HEK293 (cell line): ENCODE measurements around the gene SSBP2.
A peak's percentile ranks its signal among the peaks of the same experiment; 100 is the strongest.

Experiments used
- CTCF ChIA-PET: fragments of 350-600 bp; formaldehyde crosslinking; extraction: SDS; loops from one replicate; lab custom pipeline; 2021; ENCODE audit warnings: antibody characterized with exemption; lab: Yijun Ruan, JAX
- POLR2A ChIA-PET: fragments of 300-600 bp; formaldehyde crosslinking; extraction: SDS; loops from one replicate; lab custom pipeline; 2020; ENCODE audit warnings: antibody characterized with exemption, inconsistent platforms; lab: Yijun Ruan, JAX
- H3K27ac ChIP-seq: fragments of 200-500 bp; sonication (Bioruptor generic); 2 replicates; pipeline ENCODE4 v1.5.1; 2014; ENCODE audit warnings: low read depth, low read length, control low read depth, inconsistent platforms; ENCODE audit errors: extremely low read depth
- H3K36me3 ChIP-seq, 2 experiments: fragments of 200-500 bp in 1 of 2; sonication (Bioruptor generic) in 1 of 2; 1 replicate in 1 of 2; 2 replicates in 1 of 2; pipeline ENCODE4 v1.5.1; 2014 to 2017; ENCODE audit warnings: inconsistent platforms in 2 of 2, low read length in 2 of 2; ENCODE audit not compliant: control insufficient read depth in 2 of 2, insufficient read depth in 1 of 2
- H3K4me1 ChIP-seq: fragments of 200-500 bp; sonication (Bioruptor generic); 2 replicates; pipeline ENCODE4 v1.5.1; 2014; ENCODE audit warnings: mild to moderate bottlenecking, low read length, inconsistent platforms; ENCODE audit not compliant: control insufficient read depth, insufficient read depth
- H3K4me3 ChIP-seq: 2 replicates; pipeline ENCODE4 v1.5.1; 2011; ENCODE audit warnings: low read depth, mild to moderate bottlenecking, control low read depth, low read length, moderate library complexity
- H3K9me3 ChIP-seq: fragments of 200-500 bp; sonication (Bioruptor generic); 2 replicates; pipeline ENCODE4 v1.5.1; 2014; ENCODE audit warnings: low read depth, low read length, inconsistent platforms; ENCODE audit not compliant: control insufficient read depth, insufficient read depth
- ATF2 ChIP-seq: fragments of 450-650 bp; formaldehyde crosslinking; IDR thresholded peaks from 2 replicates; pipeline ENCODE4 v1.5.1; 2016; ENCODE audit warnings: missing biosample characterization, missing genetic modification characterization, low read depth
- BCL11A ChIP-seq: fragments of 450-650 bp; formaldehyde crosslinking; IDR thresholded peaks from 2 replicates; pipeline ENCODE4 v1.5.1; 2016; ENCODE audit warnings: low read depth, missing biosample characterization, missing genetic modification characterization
- FEZF1 ChIP-seq: fragments of 450-650 bp; formaldehyde crosslinking; IDR thresholded peaks from 2 replicates; pipeline ENCODE4 v1.5.1; 2016; ENCODE audit warnings: missing biosample characterization, missing genetic modification characterization
- GLI2 ChIP-seq: fragments of 450-650 bp; formaldehyde crosslinking; IDR thresholded peaks from 2 replicates; pipeline ENCODE4; 2017; ENCODE audit warnings: missing biosample characterization, missing genetic modification characterization, low read depth, borderline replicate concordance
- MZF1 ChIP-seq: fragments of 450-650 bp; formaldehyde crosslinking; IDR thresholded peaks from 2 replicates; pipeline ENCODE4 v1.5.1; 2017; ENCODE audit warnings: missing biosample characterization, missing genetic modification characterization, borderline replicate concordance
- PBX3 ChIP-seq: sonication (generic); formaldehyde crosslinking; IDR thresholded peaks from 2 replicates; pipeline ENCODE4 v1.8.1; 2022; ENCODE audit warnings: mild to moderate bottlenecking, moderate library complexity, missing genetic modification reagents
- WT1 ChIP-seq: fragments of 450-650 bp; formaldehyde crosslinking; IDR thresholded peaks from 2 replicates; pipeline ENCODE4 v1.5.1; 2016; ENCODE audit warnings: missing biosample characterization, missing genetic modification characterization
- YY2 ChIP-seq: fragments of 450-650 bp; formaldehyde crosslinking; IDR thresholded peaks from 2 replicates; pipeline ENCODE4 v1.5.1; 2016; ENCODE audit warnings: missing biosample characterization, missing genetic modification characterization
- ZBTB21 ChIP-seq: fragments of 450-650 bp; formaldehyde crosslinking; IDR thresholded peaks from 2 replicates; pipeline ENCODE4 v1.5.1; 2017; ENCODE audit warnings: missing biosample characterization, missing genetic modification characterization
- ZFP69B ChIP-seq: fragments of 450-650 bp; formaldehyde crosslinking; IDR thresholded peaks from 2 replicates; pipeline ENCODE4 v1.5.1; 2016; ENCODE audit warnings: missing biosample characterization, missing genetic modification characterization
- ZNF133 ChIP-seq: fragments of 450-650 bp; formaldehyde crosslinking; IDR thresholded peaks from 2 replicates; pipeline ENCODE4 v1.5.1; 2016; ENCODE audit warnings: missing biosample characterization, missing genetic modification characterization
- ZNF138 ChIP-seq: fragments of 450-650 bp; formaldehyde crosslinking; IDR thresholded peaks from 2 replicates; pipeline ENCODE4 v1.5.1; 2016; ENCODE audit warnings: missing biosample characterization, missing genetic modification characterization, borderline replicate concordance
- ZNF169 ChIP-seq: fragments of 450-650 bp; formaldehyde crosslinking; IDR thresholded peaks from 2 replicates; pipeline ENCODE4 v1.5.1; 2016; ENCODE audit warnings: missing biosample characterization, missing genetic modification characterization
- ZNF174 ChIP-seq: fragments of 450-650 bp; formaldehyde crosslinking; IDR thresholded peaks from 2 replicates; pipeline ENCODE4 v1.5.0; 2017; ENCODE audit warnings: missing biosample characterization, mild to moderate bottlenecking, missing genetic modification characterization
- ZNF2 ChIP-seq: fragments of 450-650 bp; formaldehyde crosslinking; IDR thresholded peaks from 2 replicates; pipeline ENCODE4 v1.5.1; 2016; ENCODE audit warnings: missing biosample characterization, missing genetic modification characterization
- ZNF324 ChIP-seq: fragments of 450-650 bp; formaldehyde crosslinking; IDR thresholded peaks from 2 replicates; pipeline ENCODE4 v1.5.1; 2016; ENCODE audit warnings: missing biosample characterization, missing genetic modification characterization
- ZNF530 ChIP-seq: fragments of 450-650 bp; formaldehyde crosslinking; IDR thresholded peaks from 2 replicates; pipeline ENCODE4 v1.5.1; 2016; ENCODE audit warnings: low read depth, missing biosample characterization, missing genetic modification characterization
- ZNF600 ChIP-seq: fragments of 450-650 bp; formaldehyde crosslinking; IDR thresholded peaks from 2 replicates; pipeline ENCODE4 v1.5.1; 2016; ENCODE audit warnings: missing biosample characterization, missing genetic modification characterization
- ZNF626 ChIP-seq: fragments of 450-650 bp; sonication (Bioruptor Pico); formaldehyde crosslinking; IDR thresholded peaks from 2 replicates; pipeline ENCODE4 v1.5.1; 2018; ENCODE audit warnings: missing biosample characterization, missing genetic modification characterization, inconsistent platforms
- ZNF629 ChIP-seq: fragments of 450-650 bp; formaldehyde crosslinking; IDR thresholded peaks from 2 replicates; pipeline ENCODE4 v1.5.1; 2017; ENCODE audit warnings: missing biosample characterization, missing genetic modification characterization
- ZNF660 ChIP-seq: fragments of 450-650 bp; IDR thresholded peaks from 2 replicates; pipeline ENCODE4 v1.5.1; 2018; ENCODE audit warnings: missing biosample characterization, mild to moderate bottlenecking, missing genetic modification characterization
- ZNF792 ChIP-seq: fragments of 450-650 bp; formaldehyde crosslinking; IDR thresholded peaks from 2 replicates; pipeline ENCODE4 v1.5.1; 2016; ENCODE audit warnings: missing biosample characterization, missing genetic modification characterization
- ZSCAN30 ChIP-seq: fragments of 450-650 bp; IDR thresholded peaks from 2 replicates; pipeline ENCODE4 v1.5.1; 2018; ENCODE audit warnings: missing biosample characterization, mild to moderate bottlenecking, missing genetic modification characterization, moderate library complexity
- TF ChIP-seq, protein P1 (sequence below): fragments of 450-650 bp; formaldehyde crosslinking; IDR thresholded peaks from 2 replicates; pipeline ENCODE4 v1.5.1; 2017; ENCODE audit warnings: missing biosample characterization, missing genetic modification characterization
- TF ChIP-seq, protein P2 (sequence below): fragments of 450-650 bp; formaldehyde crosslinking; IDR thresholded peaks from 2 replicates; pipeline ENCODE4 v1.5.1; 2017; ENCODE audit warnings: missing biosample characterization, missing genetic modification characterization
- TF ChIP-seq, protein P3 (sequence below): fragments of 450-650 bp; formaldehyde crosslinking; IDR thresholded peaks from 2 replicates; pipeline ENCODE4 v1.5.1; 2016; ENCODE audit warnings: missing biosample characterization, missing genetic modification characterization

SSBP2 gene

GRCh38 chr5:81422671-81423070, 328.2 kb downstream of the SSBP2 start (continued):
- TF ChIP-seq ZNF174 (tag by site-specific recombination) (0 out of 2 replicates have a peak, but pooled peaks have one; percentile 59), BCL11A (tag by site-specific recombination) (peak; percentile 94), MZF1 (tag by site-specific recombination) (no peak), ZBTB21 (peak; percentile 87), ZNF626 (tag by site-specific recombination) (no peak), ZNF600 (tag by site-specific recombination) (peak; percentile 85), GLI2 (tag by site-specific recombination) (peak; percentile 71; the same call in 1 of the 2 replicates), ZNF324 (tag by site-specific recombination) (peak; percentile 85), ZSCAN30 (peak; percentile 51; the same call in 1 of the 2 replicates), PBX3 (CRISPR knock-in tag) (no peak), ATF2 (tag by site-specific recombination) (peak; percentile 88), WT1 (peak; percentile 58), ZNF530 (tag by site-specific recombination) (no peak), FEZF1 (tag by site-specific recombination) (peak; percentile 86), ZNF2 (tag by site-specific recombination) (peak; percentile 21; the same call in 1 of the 2 replicates)
- TF ChIP-seq, protein P1, sequence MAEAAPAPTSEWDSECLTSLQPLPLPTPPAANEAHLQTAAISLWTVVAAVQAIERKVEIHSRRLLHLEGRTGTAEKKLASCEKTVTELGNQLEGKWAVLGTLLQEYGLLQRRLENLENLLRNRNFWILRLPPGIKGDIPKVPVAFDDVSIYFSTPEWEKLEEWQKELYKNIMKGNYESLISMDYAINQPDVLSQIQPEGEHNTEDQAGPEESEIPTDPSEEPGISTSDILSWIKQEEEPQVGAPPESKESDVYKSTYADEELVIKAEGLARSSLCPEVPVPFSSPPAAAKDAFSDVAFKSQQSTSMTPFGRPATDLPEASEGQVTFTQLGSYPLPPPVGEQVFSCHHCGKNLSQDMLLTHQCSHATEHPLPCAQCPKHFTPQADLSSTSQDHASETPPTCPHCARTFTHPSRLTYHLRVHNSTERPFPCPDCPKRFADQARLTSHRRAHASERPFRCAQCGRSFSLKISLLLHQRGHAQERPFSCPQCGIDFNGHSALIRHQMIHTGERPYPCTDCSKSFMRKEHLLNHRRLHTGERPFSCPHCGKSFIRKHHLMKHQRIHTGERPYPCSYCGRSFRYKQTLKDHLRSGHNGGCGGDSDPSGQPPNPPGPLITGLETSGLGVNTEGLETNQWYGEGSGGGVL: peak; percentile 69
- TF ChIP-seq, protein P2, sequence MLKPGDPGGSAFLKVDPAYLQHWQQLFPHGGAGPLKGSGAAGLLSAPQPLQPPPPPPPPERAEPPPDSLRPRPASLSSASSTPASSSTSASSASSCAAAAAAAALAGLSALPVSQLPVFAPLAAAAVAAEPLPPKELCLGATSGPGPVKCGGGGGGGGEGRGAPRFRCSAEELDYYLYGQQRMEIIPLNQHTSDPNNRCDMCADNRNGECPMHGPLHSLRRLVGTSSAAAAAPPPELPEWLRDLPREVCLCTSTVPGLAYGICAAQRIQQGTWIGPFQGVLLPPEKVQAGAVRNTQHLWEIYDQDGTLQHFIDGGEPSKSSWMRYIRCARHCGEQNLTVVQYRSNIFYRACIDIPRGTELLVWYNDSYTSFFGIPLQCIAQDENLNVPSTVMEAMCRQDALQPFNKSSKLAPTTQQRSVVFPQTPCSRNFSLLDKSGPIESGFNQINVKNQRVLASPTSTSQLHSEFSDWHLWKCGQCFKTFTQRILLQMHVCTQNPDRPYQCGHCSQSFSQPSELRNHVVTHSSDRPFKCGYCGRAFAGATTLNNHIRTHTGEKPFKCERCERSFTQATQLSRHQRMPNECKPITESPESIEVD (tag by site-specific recombination): peak; percentile 82

GRCh38 chr5:81420039-81420667, 330.7 kb downstream of the SSBP2 start:
- H3K4me3 ChIP-seq: no peak overlapping the region
- ChIA-PET CTCF (interaction anchor here (1.4 kb wide), 1 partner anchor 745 kb away, joined by 3 read pairs; no protein-coding TSS in a partner anchor), POLR2A (interaction anchor here (1.5 kb wide), 1 partner anchor 331 kb away, joined by 4 read pairs; the partner anchor contains the start of gene SSBP2)
- no peak overlapping the region for H3K27ac ChIP-seq
- no peaks in the 10 kb centered on the region for H3K36me3 ChIP-seq
- H3K4me1 ChIP-seq: peaks cover 15% of the 10 kb centered on the region
- no peaks in the 10 kb centered on the region for H3K9me3 ChIP-seq
- TF ChIP-seq YY2 (tag by site-specific recombination) (no peak), ZNF629 (tag by site-specific recombination) (no peak), ZNF133 (tag by site-specific recombination) (no peak), ZNF324 (tag by site-specific recombination) (no peak), ZNF600 (tag by site-specific recombination) (peak; percentile 35; the same call in 1 of the 2 replicates), ZNF138 (tag by site-specific recombination) (no peak), ZFP69B (tag by site-specific recombination) (no peak), ZNF660 (tag by site-specific recombination) (0 out of 2 replicates have a peak, but pooled peaks have one; percentile 40), ZNF792 (no peak), ZNF169 (tag by site-specific recombination) (no peak)
- TF ChIP-seq, protein P3, sequence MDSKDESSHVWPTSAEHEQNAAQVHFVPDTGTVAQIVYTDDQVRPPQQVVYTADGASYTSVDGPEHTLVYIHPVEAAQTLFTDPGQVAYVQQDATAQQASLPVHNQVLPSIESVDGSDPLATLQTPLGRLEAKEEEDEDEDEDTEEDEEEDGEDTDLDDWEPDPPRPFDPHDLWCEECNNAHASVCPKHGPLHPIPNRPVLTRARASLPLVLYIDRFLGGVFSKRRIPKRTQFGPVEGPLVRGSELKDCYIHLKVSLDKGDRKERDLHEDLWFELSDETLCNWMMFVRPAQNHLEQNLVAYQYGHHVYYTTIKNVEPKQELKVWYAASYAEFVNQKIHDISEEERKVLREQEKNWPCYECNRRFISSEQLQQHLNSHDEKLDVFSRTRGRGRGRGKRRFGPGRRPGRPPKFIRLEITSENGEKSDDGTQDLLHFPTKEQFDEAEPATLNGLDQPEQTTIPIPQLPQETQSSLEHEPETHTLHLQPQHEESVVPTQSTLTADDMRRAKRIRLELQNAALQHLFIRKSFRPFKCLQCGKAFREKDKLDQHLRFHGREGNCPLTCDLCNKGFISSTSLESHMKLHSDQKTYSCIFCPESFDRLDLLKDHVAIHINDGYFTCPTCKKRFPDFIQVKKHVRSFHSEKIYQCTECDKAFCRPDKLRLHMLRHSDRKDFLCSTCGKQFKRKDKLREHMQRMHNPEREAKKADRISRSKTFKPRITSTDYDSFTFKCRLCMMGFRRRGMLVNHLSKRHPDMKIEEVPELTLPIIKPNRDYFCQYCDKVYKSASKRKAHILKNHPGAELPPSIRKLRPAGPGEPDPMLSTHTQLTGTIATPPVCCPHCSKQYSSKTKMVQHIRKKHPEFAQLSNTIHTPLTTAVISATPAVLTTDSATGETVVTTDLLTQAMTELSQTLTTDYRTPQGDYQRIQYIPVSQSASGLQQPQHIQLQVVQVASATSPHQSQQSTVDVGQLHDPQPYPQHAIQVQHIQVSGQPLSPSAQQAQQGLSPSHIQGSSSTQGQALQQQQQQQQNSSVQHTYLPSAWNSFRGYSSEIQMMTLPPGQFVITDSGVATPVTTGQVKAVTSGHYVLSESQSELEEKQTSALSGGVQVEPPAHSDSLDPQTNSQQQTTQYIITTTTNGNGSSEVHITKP (tag by site-specific recombination): peak; percentile 59; the same call in 1 of the 2 replicates
